HEK293 (cell line): ENCODE results near the gene WWOX.

Experiments used
- BCL11A ChIP-seq: fragments of 450-650 bp; formaldehyde crosslinking; IDR thresholded peaks from 2 replicates; pipeline ENCODE4 v1.5.1; 2016; ENCODE audit warnings: low read depth, missing biosample characterization, missing genetic modification characterization
- CTCF ChIP-seq: fragments of 450-650 bp; formaldehyde crosslinking; IDR thresholded peaks from 2 replicates; pipeline ENCODE4 v1.5.1; 2016; ENCODE audit warnings: missing biosample characterization, missing genetic modification characterization
- GLIS2 ChIP-seq: fragments of 450-650 bp; formaldehyde crosslinking; IDR thresholded peaks from 2 replicates; pipeline ENCODE4 v1.5.1; 2016; ENCODE audit warnings: missing biosample characterization, missing genetic modification characterization
- OVOL3 ChIP-seq: fragments of 450-650 bp; formaldehyde crosslinking; IDR thresholded peaks from 2 replicates; pipeline ENCODE4 v1.5.1; 2016; ENCODE audit warnings: missing biosample characterization, missing genetic modification characterization
- ZNF114 ChIP-seq: fragments of 450-650 bp; formaldehyde crosslinking; IDR thresholded peaks from 2 replicates; pipeline ENCODE4 v1.5.0; 2017; ENCODE audit warnings: missing biosample characterization, missing genetic modification characterization
- ZNF174 ChIP-seq: fragments of 450-650 bp; formaldehyde crosslinking; IDR thresholded peaks from 2 replicates; pipeline ENCODE4 v1.5.0; 2017; ENCODE audit warnings: missing biosample characterization, mild to moderate bottlenecking, missing genetic modification characterization
- ZNF19 ChIP-seq: fragments of 450-650 bp; formaldehyde crosslinking; IDR thresholded peaks from 2 replicates; pipeline ENCODE4; 2016; ENCODE audit warnings: missing biosample characterization, missing genetic modification characterization, low read depth
- ZNF24 ChIP-seq: fragments of 450-650 bp; formaldehyde crosslinking; IDR thresholded peaks from 2 replicates; pipeline ENCODE4 v1.5.1; 2016; ENCODE audit warnings: missing biosample characterization, missing genetic modification characterization
- ZNF274 ChIP-seq, 2 experiments: fragments of 200-500 bp in 1 of 2; fragments of 450-650 bp in 1 of 2; sonication (Bioruptor generic) in 1 of 2; formaldehyde crosslinking in 1 of 2; IDR thresholded peaks; 2 replicates each; pipeline versions ENCODE4 v1.5.1 to v1.6.1; 2014 to 2016; ENCODE audit warnings: borderline replicate concordance in 1 of 2, inconsistent platforms in 1 of 2, low read length in 1 of 2, missing biosample characterization in 1 of 2, missing genetic modification characterization in 1 of 2
- ZNF302 ChIP-seq: fragments of 450-650 bp; formaldehyde crosslinking; IDR thresholded peaks from 2 replicates; pipeline ENCODE4 v1.5.1; 2016; ENCODE audit warnings: missing biosample characterization, missing genetic modification characterization, low read depth
- ZNF324 ChIP-seq: fragments of 450-650 bp; formaldehyde crosslinking; IDR thresholded peaks from 2 replicates; pipeline ENCODE4 v1.5.1; 2016; ENCODE audit warnings: missing biosample characterization, missing genetic modification characterization
- ZNF513 ChIP-seq: fragments of 450-650 bp; IDR thresholded peaks from 2 replicates; pipeline ENCODE4 v1.5.1; 2018; ENCODE audit warnings: missing biosample characterization, missing genetic modification characterization
- TF ChIP-seq, protein P1 (sequence below): fragments of 450-650 bp; formaldehyde crosslinking; IDR thresholded peaks from 2 replicates; pipeline ENCODE4 v1.5.1; 2016; ENCODE audit warnings: missing biosample characterization, missing genetic modification characterization, low read depth
- TF ChIP-seq, protein P2 (sequence below): fragments of 450-650 bp; formaldehyde crosslinking; IDR thresholded peaks from 2 replicates; pipeline ENCODE4 v1.5.1; 2016; ENCODE audit warnings: missing biosample characterization, missing genetic modification characterization, borderline replicate concordance

- TF ChIP-seq ZNF513 (tag by site-specific recombination), result no peak
- no peak for TF ChIP-seq CTCF (tag by site-specific recombination)
- TF ChIP-seq ZNF174, result no peak
- no peak for TF ChIP-seq GLIS2 (tag by site-specific recombination)
- no peak for TF ChIP-seq ZNF19 (tag by site-specific recombination)
- TF ChIP-seq ZNF114 (tag by site-specific recombination), result no peak
- TF ChIP-seq ZNF324, result no peak
- TF ChIP-seq ZNF24, result no peak
- no peak for TF ChIP-seq OVOL3 (tag by site-specific recombination)
- no peak for TF ChIP-seq ZNF274 (IDR thresholded peaks at IDR 0.05; ENCODE audit: low read length)
- TF ChIP-seq ZNF274 (tag by site-specific recombination; IDR thresholded peaks at IDR 0.05; ENCODE audit: borderline replicate concordance), result no peak
- TF ChIP-seq, protein P1, sequence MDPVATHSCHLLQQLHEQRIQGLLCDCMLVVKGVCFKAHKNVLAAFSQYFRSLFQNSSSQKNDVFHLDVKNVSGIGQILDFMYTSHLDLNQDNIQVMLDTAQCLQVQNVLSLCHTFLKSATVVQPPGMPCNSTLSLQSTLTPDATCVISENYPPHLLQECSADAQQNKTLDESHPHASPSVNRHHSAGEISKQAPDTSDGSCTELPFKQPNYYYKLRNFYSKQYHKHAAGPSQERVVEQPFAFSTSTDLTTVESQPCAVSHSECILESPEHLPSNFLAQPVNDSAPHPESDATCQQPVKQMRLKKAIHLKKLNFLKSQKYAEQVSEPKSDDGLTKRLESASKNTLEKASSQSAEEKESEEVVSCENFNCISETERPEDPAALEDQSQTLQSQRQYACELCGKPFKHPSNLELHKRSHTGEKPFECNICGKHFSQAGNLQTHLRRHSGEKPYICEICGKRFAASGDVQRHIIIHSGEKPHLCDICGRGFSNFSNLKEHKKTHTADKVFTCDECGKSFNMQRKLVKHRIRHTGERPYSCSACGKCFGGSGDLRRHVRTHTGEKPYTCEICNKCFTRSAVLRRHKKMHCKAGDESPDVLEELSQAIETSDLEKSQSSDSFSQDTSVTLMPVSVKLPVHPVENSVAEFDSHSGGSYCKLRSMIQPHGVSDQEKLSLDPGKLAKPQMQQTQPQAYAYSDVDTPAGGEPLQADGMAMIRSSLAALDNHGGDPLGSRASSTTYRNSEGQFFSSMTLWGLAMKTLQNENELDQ (tag by site-specific recombination), result no peak
- TF ChIP-seq ZNF302, result no peak
- TF ChIP-seq BCL11A, result no peak
- TF ChIP-seq, protein P2, sequence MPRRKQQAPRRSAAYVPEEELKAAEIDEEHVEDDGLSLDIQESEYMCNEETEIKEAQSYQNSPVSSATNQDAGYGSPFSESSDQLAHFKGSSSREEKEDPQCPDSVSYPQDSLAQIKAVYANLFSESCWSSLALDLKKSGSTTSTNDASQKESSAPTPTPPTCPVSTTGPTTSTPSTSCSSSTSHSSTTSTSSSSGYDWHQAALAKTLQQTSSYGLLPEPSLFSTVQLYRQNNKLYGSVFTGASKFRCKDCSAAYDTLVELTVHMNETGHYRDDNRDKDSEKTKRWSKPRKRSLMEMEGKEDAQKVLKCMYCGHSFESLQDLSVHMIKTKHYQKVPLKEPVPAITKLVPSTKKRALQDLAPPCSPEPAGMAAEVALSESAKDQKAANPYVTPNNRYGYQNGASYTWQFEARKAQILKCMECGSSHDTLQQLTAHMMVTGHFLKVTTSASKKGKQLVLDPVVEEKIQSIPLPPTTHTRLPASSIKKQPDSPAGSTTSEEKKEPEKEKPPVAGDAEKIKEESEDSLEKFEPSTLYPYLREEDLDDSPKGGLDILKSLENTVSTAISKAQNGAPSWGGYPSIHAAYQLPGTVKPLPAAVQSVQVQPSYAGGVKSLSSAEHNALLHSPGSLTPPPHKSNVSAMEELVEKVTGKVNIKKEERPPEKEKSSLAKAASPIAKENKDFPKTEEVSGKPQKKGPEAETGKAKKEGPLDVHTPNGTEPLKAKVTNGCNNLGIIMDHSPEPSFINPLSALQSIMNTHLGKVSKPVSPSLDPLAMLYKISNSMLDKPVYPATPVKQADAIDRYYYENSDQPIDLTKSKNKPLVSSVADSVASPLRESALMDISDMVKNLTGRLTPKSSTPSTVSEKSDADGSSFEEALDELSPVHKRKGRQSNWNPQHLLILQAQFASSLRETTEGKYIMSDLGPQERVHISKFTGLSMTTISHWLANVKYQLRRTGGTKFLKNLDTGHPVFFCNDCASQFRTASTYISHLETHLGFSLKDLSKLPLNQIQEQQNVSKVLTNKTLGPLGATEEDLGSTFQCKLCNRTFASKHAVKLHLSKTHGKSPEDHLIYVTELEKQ, result no peak
Observed at GRCh38 chr16:78446486-78446885, 347.0 kb downstream of the WWOX start.
